Endodermal cell (in vitro differentiated cells): ENCODE data around the gene TRAIP. TPM values are rescaled to one million over a fixed set of nuclear protein-coding genes. Genes with fewer than 3 reads are reported as not detected.

Experiments
- DNase-seq: peaks from one replicate; pipeline ENCODE4 v3.0.0-alpha.2; 2017
- H3K27ac ChIP-seq: 2 replicates; pipeline ENCODE4 v1.5.1; 2013; ENCODE audit warnings: mild to moderate bottlenecking, low read depth, low read length, moderate library complexity
- H3K27me3 ChIP-seq: 2 replicates; pipeline ENCODE4 v1.6.1; 2013; ENCODE audit warnings: mild to moderate bottlenecking, low read length, moderate library complexity; ENCODE audit not compliant: insufficient read depth, control insufficient read depth, poor library complexity, severe bottlenecking
- H3K36me3 ChIP-seq: 2 replicates; pipeline ENCODE4 v1.7.0; 2013; ENCODE audit warnings: mild to moderate bottlenecking, low read length, moderate library complexity; ENCODE audit not compliant: control insufficient read depth, insufficient read depth
- H3K4me1 ChIP-seq: one replicate; pipeline ENCODE4 v1.7.0; 2013; ENCODE audit warnings: low read length; ENCODE audit not compliant: control insufficient read depth, insufficient read depth
- H3K4me3 ChIP-seq: 2 replicates; pipeline ENCODE4 v1.5.1; 2013; ENCODE audit warnings: mild to moderate bottlenecking, low read length, moderate library complexity
- H3K9ac ChIP-seq: 2 replicates; pipeline ENCODE4 v1.6.1; 2013; ENCODE audit warnings: mild to moderate bottlenecking, low read length, moderate library complexity; ENCODE audit not compliant: poor library complexity, severe bottlenecking; ENCODE audit errors: extremely low read depth
- H3K9me3 ChIP-seq: 2 replicates; pipeline ENCODE4 v1.6.1; 2013; ENCODE audit warnings: mild to moderate bottlenecking, low read length, moderate library complexity; ENCODE audit not compliant: control insufficient read depth
- H3K27ac Mint-ChIP-seq: 2 replicates; pipeline ENCODE4 v1.8.0; 2020; ENCODE audit warnings: mixed read lengths
- H3K27me3 Mint-ChIP-seq: 2 replicates; pipeline ENCODE4 v1.8.0; 2021; ENCODE audit warnings: mild to moderate bottlenecking, mixed read lengths; ENCODE audit not compliant: insufficient read depth
- H3K36me3 Mint-ChIP-seq: 2 replicates; pipeline ENCODE4 v1.8.0; 2020; ENCODE audit warnings: low read depth, mixed read lengths
- H3K4me1 Mint-ChIP-seq: 2 replicates; pipeline ENCODE4 v1.8.0; 2020; ENCODE audit warnings: mixed read lengths
- H3K4me3 Mint-ChIP-seq: 2 replicates; pipeline ENCODE4 v1.8.0; 2020; ENCODE audit warnings: mild to moderate bottlenecking, moderate library complexity, mixed read lengths
- H3K9me3 Mint-ChIP-seq: 2 replicates; pipeline ENCODE4 v1.8.0; 2020; ENCODE audit warnings: mild to moderate bottlenecking, mixed read lengths
- WGBS, 2 experiments: methylation state at CpG; one replicate each; pipeline versions ENCODE4 v1.1.5 to v1.1.7; 2013; ENCODE audit warnings: missing lambda C conversion rate in 2 of 2, mixed read lengths in 1 of 2; ENCODE audit not compliant: insufficient coverage in 1 of 2, insufficient read length in 1 of 2; 5-methylcytosine and 5-hydroxymethylcytosine counted together
- total RNA-seq, 2 donors: library from RNA; stranded (reverse); fragmentation: NEBNext Ultra II Directional in 1 of 2; extraction: Animal tissue kit (Norgen Biotek cat#: 25700) in 1 of 2; gene quantifications; 2 replicates in 1 of 2; 3 replicates in 1 of 2; pipeline ENCODE4 v1.2.1, GENCODE V29; 2021
- TF ChIP-seq, protein P1 (sequence below): fragments of 200-600 bp; sonication (generic); conservative IDR thresholded peaks from 2 replicates; pipeline ENCODE4 v1.5.0; 2021; ENCODE audit warnings: antibody characterized with exemption, mild to moderate bottlenecking

TRAIP gene
- total RNA-seq, 2 donors from 2014 or later = 22.3 to 32.8 TPM

- TF ChIP-seq, protein P1, sequence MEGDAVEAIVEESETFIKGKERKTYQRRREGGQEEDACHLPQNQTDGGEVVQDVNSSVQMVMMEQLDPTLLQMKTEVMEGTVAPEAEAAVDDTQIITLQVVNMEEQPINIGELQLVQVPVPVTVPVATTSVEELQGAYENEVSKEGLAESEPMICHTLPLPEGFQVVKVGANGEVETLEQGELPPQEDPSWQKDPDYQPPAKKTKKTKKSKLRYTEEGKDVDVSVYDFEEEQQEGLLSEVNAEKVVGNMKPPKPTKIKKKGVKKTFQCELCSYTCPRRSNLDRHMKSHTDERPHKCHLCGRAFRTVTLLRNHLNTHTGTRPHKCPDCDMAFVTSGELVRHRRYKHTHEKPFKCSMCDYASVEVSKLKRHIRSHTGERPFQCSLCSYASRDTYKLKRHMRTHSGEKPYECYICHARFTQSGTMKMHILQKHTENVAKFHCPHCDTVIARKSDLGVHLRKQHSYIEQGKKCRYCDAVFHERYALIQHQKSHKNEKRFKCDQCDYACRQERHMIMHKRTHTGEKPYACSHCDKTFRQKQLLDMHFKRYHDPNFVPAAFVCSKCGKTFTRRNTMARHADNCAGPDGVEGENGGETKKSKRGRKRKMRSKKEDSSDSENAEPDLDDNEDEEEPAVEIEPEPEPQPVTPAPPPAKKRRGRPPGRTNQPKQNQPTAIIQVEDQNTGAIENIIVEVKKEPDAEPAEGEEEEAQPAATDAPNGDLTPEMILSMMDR = no peak
- Histone ChIP-seq H3K9me3 (no peaks in the 10 kb centered on the region), H3K4me1 (no peaks in the 10 kb centered on the region), H3K36me3 (peaks cover 53% of the 10 kb centered on the region), H3K4me3 (no peak overlapping the region), H3K27ac (no peak overlapping the region), H3K27me3 (no peaks in the 10 kb centered on the region), H3K9ac (no peak overlapping the region)
- no peak overlapping the region for H3K27ac Mint-ChIP-seq
- DNase-seq = no peak
- whole genome bisulfite sequencing, 2 experiments = 95% methylated on average over 7 of the region's 7 CpGs; no CpG with 5 or more reads in 1 of the 2 experiments
- H3K27me3 Mint-ChIP-seq = no peaks in the 10 kb centered on the region
- peaks cover 38% of the 10 kb centered on the region for H3K36me3 Mint-ChIP-seq
- no peak overlapping the region for H3K4me3 Mint-ChIP-seq
- no peaks in the 10 kb centered on the region for H3K9me3 Mint-ChIP-seq
- peaks cover 2% of the 10 kb centered on the region for H3K4me1 Mint-ChIP-seq
Observed at GRCh38 chr3:49841806-49842205, 14.6 kb downstream of the TRAIP start.

- Histone ChIP-seq H3K9ac (no peak overlapping the region), H3K4me3 (no peak overlapping the region), H3K27me3 (no peaks in the 10 kb centered on the region), H3K27ac (no peak overlapping the region), H3K9me3 (no peaks in the 10 kb centered on the region), H3K4me1 (no peaks in the 10 kb centered on the region), H3K36me3 (peaks cover 53% of the 10 kb centered on the region)
- Mint-ChIP-seq H3K9me3 (no peaks in the 10 kb centered on the region), H3K36me3 (peaks cover 36% of the 10 kb centered on the region), H3K27me3 (no peaks in the 10 kb centered on the region), H3K27ac (no peak overlapping the region), H3K4me3 (no peak overlapping the region), H3K4me1 (peaks cover 2% of the 10 kb centered on the region)
- DNase-seq = peak; percentile 80
- TF ChIP-seq, protein P1 = peak; percentile 69
Observed at GRCh38 chr3:49841126-49841696, 15.2 kb downstream of the TRAIP start.

GRCh38 chr3:49840388-49840787, 16.0 kb downstream of the TRAIP start:
- Mint-ChIP-seq H3K27ac (no peak overlapping the region), H3K4me1 (peaks cover 2% of the 10 kb centered on the region), H3K36me3 (peaks cover 31% of the 10 kb centered on the region), H3K9me3 (no peaks in the 10 kb centered on the region), H3K4me3 (no peak overlapping the region), H3K27me3 (no peaks in the 10 kb centered on the region)
- peaks cover 48% of the 10 kb centered on the region for H3K36me3 ChIP-seq
- H3K27me3 ChIP-seq = no peaks in the 10 kb centered on the region
- H3K27ac ChIP-seq = no peak overlapping the region
- WGBS, 2 experiments = 84 to 94% methylated on average over 2 of the region's 2 CpGs
- TF ChIP-seq, protein P1 = no peak
- H3K9me3 ChIP-seq = no peaks in the 10 kb centered on the region
- DNase-seq = no peak
- H3K4me3 ChIP-seq = no peak overlapping the region
- H3K9ac ChIP-seq = no peak overlapping the region
- H3K4me1 ChIP-seq = no peaks in the 10 kb centered on the region
